ENCODE data around the gene IDUA. TPM values are rescaled to one million over a fixed set of nuclear protein-coding genes. Genes with fewer than 3 reads are reported as not detected.

The IDUA gene
- polyA plus RNA-seq, 3 donors: 6.4 to 64.4 (median 8.5) TPM

GRCh38 chr4:1015746-1016145 lies 28.9 kb downstream of the IDUA start:
- Mint-ChIP-seq H3K27ac (no peak overlapping the region), H3K4me3 (no peak overlapping the region)
- H3K9ac ChIP-seq (ENCODE audit: insufficient read depth, low read length, poor library complexity, severe bottlenecking): no peak overlapping the region

GRCh38 chr4:1017211-1017610 lies 30.4 kb downstream of the IDUA start:
- WGBS (ENCODE audit: insufficient coverage): 98% methylated on average over 15 of the region's 16 CpGs
- Mint-ChIP-seq H3K4me1 (peaks cover 7% of the 10 kb centered on the region), H3K27ac (no peak overlapping the region), H3K27me3 (ENCODE audit: low read depth in 3 of 3) (peaks cover 0 to 10% (median 6%) of the 10 kb centered on the region in 3 donors), H3K36me3 (no peaks in the 10 kb centered on the region), H3K4me3 (no peak overlapping the region), H3K9me3 (no peaks in the 10 kb centered on the region)
- no peak overlapping the region for H2AFZ ChIP-seq (ENCODE audit: insufficient read depth, low read depth, low read length, poor library complexity, severe bottlenecking)
- no peak overlapping the region for H3K27ac ChIP-seq (ENCODE audit: low read depth in 1 of 2, low read length in 2 of 2)
- H3K79me2 ChIP-seq (ENCODE audit: insufficient read depth, low read length): no peaks in the 10 kb centered on the region
- no peak overlapping the region for H3K4me2 ChIP-seq (replicated peaks; ENCODE audit: extremely low read depth, low read length, poor library complexity, severe bottlenecking)
- no peaks in the 10 kb centered on the region for H3K36me3 ChIP-seq (replicated peaks in 1 of 2; ENCODE audit: control insufficient read depth in 1 of 2, insufficient read depth in 2 of 2, low read length in 2 of 2)
- peaks cover 3% of the 10 kb centered on the region for H4K20me1 ChIP-seq (ENCODE audit: insufficient read depth, low read length)
- no peak for DNase-seq
- no peaks in the 10 kb centered on the region for H3K9me3 ChIP-seq (replicated peaks in 1 of 2; ENCODE audit: control insufficient read depth in 1 of 2, insufficient read depth in 1 of 2, low read length in 2 of 2)
- intact Hi-C loops (cut with micrococcal nuclease): no loop called here
- no peak overlapping the region for H3K9ac ChIP-seq (ENCODE audit: insufficient read depth, low read length, poor library complexity, severe bottlenecking)
- no peak for TF ChIP-seq CTCF (IDR thresholded peaks at IDR 0.05)
- no peak overlapping the region for H3K4me3 ChIP-seq (replicated peaks in 1 of 3; ENCODE audit: low read depth in 2 of 3, low read length in 3 of 3)
- H3K4me1 ChIP-seq (ENCODE audit: control insufficient read depth in 1 of 2, insufficient read depth in 2 of 2, low read length in 2 of 2): peaks cover 2 to 23% of the 10 kb centered on the region in 2 donors
- H3K27me3 ChIP-seq (ENCODE audit: control insufficient read depth in 2 of 2, insufficient read depth in 2 of 2, low read length in 2 of 2): peaks cover 0 to 8% of the 10 kb centered on the region in 2 donors

More at GRCh38 chr4:1015746-1016145, 28.9 kb downstream of the IDUA start:
- no peaks in the 10 kb centered on the region for H3K36me3 ChIP-seq (replicated peaks in 1 of 2; ENCODE audit: control insufficient read depth in 1 of 2, insufficient read depth in 2 of 2, low read length in 2 of 2)
- peaks cover 7 to 30% of the 10 kb centered on the region in 2 donors for H3K4me1 ChIP-seq (ENCODE audit: control insufficient read depth in 1 of 2, insufficient read depth in 2 of 2, low read length in 2 of 2)
- TF ChIP-seq CTCF (IDR thresholded peaks at IDR 0.05): no peak
- no peaks in the 10 kb centered on the region for H3K9me3 Mint-ChIP-seq
- H3K4me3 ChIP-seq (replicated peaks in 1 of 3; ENCODE audit: low read depth in 2 of 3, low read length in 3 of 3): no peak overlapping the region
- WGBS (ENCODE audit: insufficient coverage): 97% methylated on average over 10 of the region's 10 CpGs
- H3K27ac ChIP-seq (ENCODE audit: low read depth in 1 of 2, low read length in 2 of 2): no peak overlapping the region
- intact Hi-C loops (cut with micrococcal nuclease): no loop called here
- no peaks in the 10 kb centered on the region for H3K79me2 ChIP-seq (ENCODE audit: insufficient read depth, low read length)
- H4K20me1 ChIP-seq (ENCODE audit: insufficient read depth, low read length): peaks cover 3% of the 10 kb centered on the region
- H3K9me3 ChIP-seq (replicated peaks in 1 of 2; ENCODE audit: control insufficient read depth in 1 of 2, insufficient read depth in 1 of 2, low read length in 2 of 2): no peaks in the 10 kb centered on the region
- H3K27me3 ChIP-seq (ENCODE audit: control insufficient read depth in 2 of 2, insufficient read depth in 2 of 2, low read length in 2 of 2): peaks cover 0 to 11% of the 10 kb centered on the region in 2 donors
- no peak overlapping the region for H2AFZ ChIP-seq (ENCODE audit: insufficient read depth, low read depth, low read length, poor library complexity, severe bottlenecking)
- no peak for DNase-seq
- H3K4me2 ChIP-seq (replicated peaks; ENCODE audit: extremely low read depth, low read length, poor library complexity, severe bottlenecking): no peak overlapping the region
- no peaks in the 10 kb centered on the region for H3K36me3 Mint-ChIP-seq
- H3K4me1 Mint-ChIP-seq: peaks cover 7% of the 10 kb centered on the region
- H3K27me3 Mint-ChIP-seq (ENCODE audit: low read depth in 3 of 3): peaks cover 0 to 11% (median 6%) of the 10 kb centered on the region in 3 donors
